ENCODE measurements around the gene SLC7A7. TPM values are rescaled to one million over a fixed set of nuclear protein-coding genes. Genes with fewer than 3 reads are reported as not detected.
"Not testable (repeated sequence)": the region's sequence is repeated elsewhere in the genome, so short reads cannot be mapped to it uniquely, and the experiment has no call there.

SLC7A7 gene
- total RNA-seq, 1 experiment from 2014 or later: 0.13 TPM

DNA sequence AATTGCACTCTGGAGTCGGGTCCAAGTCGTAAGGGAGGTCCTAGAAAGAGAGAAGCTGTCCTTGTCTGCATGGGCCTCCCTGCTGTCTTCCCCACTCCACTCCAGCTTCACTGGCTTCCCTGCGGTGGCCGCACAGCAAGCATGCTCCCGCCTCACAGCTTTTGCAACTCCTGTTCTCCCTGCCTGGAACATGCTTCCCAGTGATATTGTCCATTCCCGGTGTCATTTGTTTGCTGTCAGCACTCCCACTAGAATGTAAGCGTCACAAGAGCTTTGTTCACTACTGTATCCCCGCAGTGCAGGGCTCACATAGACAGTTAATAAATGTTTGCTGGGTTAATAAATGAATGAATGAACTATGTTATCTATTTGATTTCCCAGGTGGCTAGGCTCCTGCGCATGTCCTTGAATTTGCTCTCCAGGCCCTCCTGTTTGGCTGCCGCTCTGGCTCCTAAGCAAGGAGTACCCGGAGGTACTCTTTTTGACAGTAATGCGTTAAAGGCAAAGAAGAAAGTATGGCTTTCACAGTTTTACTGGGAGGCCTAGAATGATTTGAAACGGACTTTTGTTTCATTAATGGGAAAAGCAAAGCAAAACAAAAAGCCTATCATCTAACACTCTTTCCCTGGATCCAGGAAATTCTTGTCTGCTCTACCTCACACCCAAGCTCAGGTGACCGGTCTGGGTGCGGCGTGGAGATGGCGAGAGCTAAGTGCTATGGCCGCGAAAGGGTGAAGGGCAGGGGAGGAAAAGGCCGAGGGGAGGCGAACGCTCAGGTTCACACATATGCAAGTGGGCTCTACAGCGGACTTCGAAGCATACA is 6.2 kb upstream of the SLC7A7 start:
- DNase-seq (ENCODE audit: low read depth in 1 of 2, low spot score in 2 of 2): no peak
- Histone ChIP-seq H3K27me3 (replicated peaks) (no peaks in the 10 kb centered on the region), H3K4me3 (no peak overlapping the region), H3K9me3 (replicated peaks) (no peaks in the 10 kb centered on the region), H3K27ac (no peak overlapping the region), H3K36me3 (no peaks in the 10 kb centered on the region), H3K4me1 (replicated peaks) (peaks cover 40% of the 10 kb centered on the region)

DNA sequence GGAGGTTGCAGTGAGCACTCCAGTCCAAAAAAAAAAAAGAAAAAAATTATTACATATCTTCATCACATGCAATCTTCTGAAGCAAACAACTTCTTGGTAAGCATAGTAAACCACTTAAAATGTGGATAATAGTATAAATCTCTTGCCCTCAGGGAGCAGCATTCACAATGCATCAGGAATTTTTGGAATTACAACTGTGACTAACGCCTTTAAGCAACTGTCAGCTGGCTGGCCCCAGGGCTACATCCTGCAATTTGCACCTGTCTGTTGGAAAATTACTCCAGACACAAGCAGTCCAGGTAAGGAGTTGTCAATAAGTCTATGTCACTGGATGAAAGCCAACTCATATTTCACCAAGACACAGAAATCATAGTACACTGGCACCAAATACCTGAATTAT is 5.5 kb upstream of the SLC7A7 start:
- DNase-seq (ENCODE audit: low read depth in 1 of 2, low spot score in 2 of 2): no peak
- peaks cover 40% of the 10 kb centered on the region for H3K4me1 ChIP-seq (replicated peaks)
- H3K27me3 ChIP-seq (replicated peaks): no peaks in the 10 kb centered on the region
- no peak overlapping the region for H3K27ac ChIP-seq
- H3K9me3 ChIP-seq (replicated peaks): no peaks in the 10 kb centered on the region
- H3K4me3 ChIP-seq: no peak overlapping the region
- no peaks in the 10 kb centered on the region for H3K36me3 ChIP-seq

DNA sequence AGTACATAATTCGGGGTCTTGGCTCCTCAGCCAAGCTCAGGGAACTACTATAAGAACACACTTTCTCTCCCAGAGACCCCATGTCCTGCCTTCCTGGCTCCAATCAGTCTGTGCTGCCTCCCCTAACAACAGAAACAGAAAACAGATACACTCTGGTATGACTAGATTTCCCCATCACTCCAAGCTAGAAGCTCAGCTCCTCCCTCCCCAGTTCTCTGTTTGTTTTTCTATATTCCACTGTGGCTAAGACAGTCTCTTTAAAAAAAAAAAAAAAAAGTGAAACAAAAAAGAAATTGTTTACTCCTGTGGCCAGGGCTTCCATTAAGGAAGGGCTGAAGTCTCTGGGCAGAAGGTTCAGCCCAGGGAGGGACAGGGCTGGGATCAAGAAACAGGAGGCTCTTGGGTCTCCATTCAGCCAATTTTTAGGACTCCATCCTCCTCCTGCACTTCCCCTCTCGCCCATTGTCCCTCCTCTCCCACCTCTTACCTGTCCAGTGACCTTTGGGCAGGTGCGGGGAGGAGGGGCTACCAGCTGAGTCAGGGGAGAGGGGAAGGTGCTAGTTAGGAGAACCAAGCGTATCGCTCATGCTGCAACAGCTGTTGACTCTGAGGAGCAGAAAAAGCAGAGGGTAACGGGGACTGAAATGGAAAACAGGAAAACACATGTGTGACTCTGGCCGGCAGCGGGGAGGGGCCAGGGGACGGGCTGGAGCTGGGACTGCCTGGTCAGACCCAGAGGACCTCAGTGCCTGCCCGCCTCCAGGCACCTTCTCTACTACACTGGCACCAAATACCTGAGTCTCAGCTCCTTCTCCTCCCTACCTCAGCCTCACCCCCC is 4.1 kb upstream of the SLC7A7 start:
- no peaks in the 10 kb centered on the region for H3K36me3 ChIP-seq
- peak overlapping the region; percentile 21 for H3K4me3 ChIP-seq
- no peaks in the 10 kb centered on the region for H3K9me3 ChIP-seq (replicated peaks)
- no peaks in the 10 kb centered on the region for H3K27me3 ChIP-seq (replicated peaks)
- DNase-seq (ENCODE audit: low read depth in 1 of 2, low spot score in 2 of 2): peak in 1 of 2 experiments; percentile 63
- H3K27ac ChIP-seq: peak overlapping the region; percentile 24; the same call in 1 of the 2 replicates
- H3K4me1 ChIP-seq (replicated peaks): peaks cover 32% of the 10 kb centered on the region

DNA sequence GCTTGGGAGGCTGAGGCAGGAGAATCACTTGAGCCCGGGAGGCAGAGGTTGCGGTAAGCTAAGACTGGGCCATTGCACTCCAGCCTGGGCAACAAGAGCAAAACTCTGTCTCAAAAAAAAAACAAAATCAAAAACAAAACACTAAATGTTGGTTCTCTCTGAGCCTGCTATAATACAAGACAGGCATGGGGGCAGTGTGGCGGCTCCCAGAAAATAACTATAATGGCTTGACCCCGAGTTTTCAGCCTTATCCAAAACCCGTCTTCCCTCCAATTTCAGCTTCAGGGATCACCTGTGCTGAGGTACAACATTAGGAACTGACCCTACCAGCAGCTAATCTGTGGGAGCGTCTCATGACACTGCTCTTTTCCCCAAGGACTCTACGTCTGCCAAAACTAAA is 862 bp downstream of the SLC7A7 start:
- Histone ChIP-seq H3K4me3 (no peak overlapping the region), H3K4me1 (replicated peaks) (peaks cover 14% of the 10 kb centered on the region), H3K9me3 (replicated peaks) (no peaks in the 10 kb centered on the region), H3K36me3 (no peaks in the 10 kb centered on the region), H3K27ac (no peak overlapping the region), H3K27me3 (replicated peaks) (no peaks in the 10 kb centered on the region)
- DNase-seq (ENCODE audit: low read depth in 1 of 2, low spot score in 2 of 2): no peak

DNA sequence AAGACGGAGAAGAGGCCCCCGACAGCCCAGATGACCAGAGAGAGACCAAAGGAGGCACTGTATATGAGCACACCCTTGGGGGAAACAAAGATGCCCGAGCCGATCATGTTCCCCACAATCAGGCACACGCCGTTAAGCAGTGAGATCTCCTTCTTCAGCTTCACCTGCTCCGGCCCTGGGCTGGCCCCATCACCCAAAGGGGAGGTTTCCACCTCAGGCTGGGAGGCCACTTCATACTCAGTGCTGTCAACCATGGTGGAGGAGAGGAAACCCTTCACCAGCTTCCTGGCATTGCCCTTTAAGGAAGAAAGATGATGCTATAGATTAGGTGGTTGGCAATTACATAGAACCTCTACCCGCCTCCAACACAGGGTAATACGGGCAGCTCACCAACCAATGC is 2.1 kb downstream of the SLC7A7 start:
- no peak overlapping the region for H3K4me3 ChIP-seq
- H3K36me3 ChIP-seq: no peaks in the 10 kb centered on the region
- DNase-seq (ENCODE audit: low read depth in 1 of 2, low spot score in 2 of 2): no peak
- no peak overlapping the region for H3K27ac ChIP-seq
- H3K9me3 ChIP-seq (replicated peaks): no peaks in the 10 kb centered on the region
- peaks cover 6% of the 10 kb centered on the region; the same call in 1 of the 2 replicates for H3K4me1 ChIP-seq (replicated peaks)
- H3K27me3 ChIP-seq (replicated peaks): no peaks in the 10 kb centered on the region

DNA sequence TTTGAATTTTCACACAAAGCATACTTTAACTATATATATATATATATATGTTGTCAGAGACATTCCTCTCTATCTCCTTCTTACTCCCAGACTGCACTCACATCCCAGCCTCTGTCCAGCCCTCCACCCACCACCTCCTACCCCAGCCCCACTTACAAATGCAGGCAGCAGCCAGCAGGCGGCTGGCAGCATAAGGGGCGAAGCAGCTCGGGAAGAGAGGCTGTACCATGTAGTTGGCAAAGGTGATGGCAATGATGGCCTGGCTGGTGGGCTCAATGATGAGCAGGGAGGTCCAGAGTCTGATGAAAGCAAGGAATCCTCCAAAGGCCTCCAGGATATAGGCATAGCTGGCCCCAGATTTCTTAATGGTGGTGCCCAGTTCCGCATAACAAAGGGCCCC is 2.5 kb downstream of the SLC7A7 start:
- Histone ChIP-seq H3K27me3 (replicated peaks) (no peaks in the 10 kb centered on the region), H3K36me3 (no peaks in the 10 kb centered on the region), H3K27ac (no peak overlapping the region), H3K4me3 (no peak overlapping the region), H3K4me1 (replicated peaks) (peaks cover 4% of the 10 kb centered on the region; the same call in 1 of the 2 replicates), H3K9me3 (replicated peaks) (no peaks in the 10 kb centered on the region)
- no peak for DNase-seq (ENCODE audit: low read depth in 1 of 2, low spot score in 2 of 2)

DNA sequence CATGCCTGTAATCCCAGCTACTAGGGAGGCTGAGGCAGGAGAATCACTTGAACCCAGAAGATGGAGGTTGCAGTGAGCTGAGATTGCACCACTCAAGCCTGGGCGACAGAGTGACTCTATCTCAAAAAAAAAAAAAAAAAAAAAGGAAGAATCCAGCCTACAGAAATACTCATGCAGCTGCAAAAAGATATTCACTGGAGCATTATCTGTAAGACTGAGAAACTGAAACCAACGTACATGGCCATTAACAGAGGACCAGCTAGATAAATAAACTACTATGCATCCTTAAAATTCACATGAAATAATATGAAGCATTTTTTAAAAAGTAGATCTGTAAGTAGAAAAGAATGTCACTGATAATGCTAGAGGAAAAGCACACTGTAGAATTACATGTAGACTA is 3.5 kb downstream of the SLC7A7 start:
- no peaks in the 10 kb centered on the region for H3K9me3 ChIP-seq (replicated peaks)
- no peak overlapping the region for H3K4me3 ChIP-seq
- DNase-seq (ENCODE audit: low read depth in 1 of 2, low spot score in 2 of 2): no peak
- H3K27me3 ChIP-seq (replicated peaks): no peaks in the 10 kb centered on the region
- no peaks in the 10 kb centered on the region for H3K36me3 ChIP-seq
- no peak overlapping the region for H3K27ac ChIP-seq
- H3K4me1 ChIP-seq (replicated peaks): no peaks in the 10 kb centered on the region

DNA sequence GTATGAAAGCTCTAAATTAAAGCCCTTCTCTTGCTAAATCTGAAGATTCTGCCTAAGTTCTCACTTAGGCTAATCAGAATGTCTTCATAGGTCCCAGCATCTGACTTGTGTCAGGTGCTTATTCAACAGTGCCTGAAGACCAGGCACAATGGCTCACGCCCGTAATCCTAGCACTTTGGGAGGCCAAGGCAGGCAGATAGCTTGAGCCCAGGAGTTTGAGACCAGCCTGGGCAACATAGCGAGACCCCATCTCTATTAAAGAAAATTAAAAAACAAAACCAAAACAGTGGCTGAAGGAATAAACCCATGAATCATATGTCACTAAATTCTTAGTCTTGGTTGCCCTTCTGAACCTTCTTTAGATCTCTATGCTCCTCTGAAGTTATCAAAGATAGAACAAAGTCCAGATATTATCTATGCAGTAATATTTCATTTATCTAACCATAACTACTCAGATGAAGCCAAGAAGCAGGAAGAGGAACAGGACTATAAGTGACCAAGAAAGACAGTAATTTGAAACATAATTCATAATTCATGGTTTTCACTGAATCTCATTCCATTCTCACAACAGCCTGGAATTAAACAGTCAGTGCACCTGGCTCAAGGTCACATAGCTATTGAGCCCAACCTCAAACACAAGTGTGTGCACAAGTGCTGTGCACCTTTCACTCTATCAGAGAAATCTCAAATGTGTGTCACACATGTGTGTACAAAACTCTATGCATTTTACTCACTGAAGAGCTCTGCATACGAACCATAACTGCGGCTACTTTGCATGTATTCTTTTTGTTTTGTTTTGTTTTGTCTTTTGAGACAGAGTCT is 6.6 kb downstream of the SLC7A7 start:
- Histone ChIP-seq H3K36me3 (no peaks in the 10 kb centered on the region), H3K27ac (no peak overlapping the region), H3K4me3 (no peak overlapping the region), H3K4me1 (replicated peaks) (no peaks in the 10 kb centered on the region), H3K27me3 (replicated peaks) (no peaks in the 10 kb centered on the region), H3K9me3 (replicated peaks) (no peaks in the 10 kb centered on the region)
- DNase-seq (ENCODE audit: low read depth in 1 of 2, low spot score in 2 of 2): no peak

DNA sequence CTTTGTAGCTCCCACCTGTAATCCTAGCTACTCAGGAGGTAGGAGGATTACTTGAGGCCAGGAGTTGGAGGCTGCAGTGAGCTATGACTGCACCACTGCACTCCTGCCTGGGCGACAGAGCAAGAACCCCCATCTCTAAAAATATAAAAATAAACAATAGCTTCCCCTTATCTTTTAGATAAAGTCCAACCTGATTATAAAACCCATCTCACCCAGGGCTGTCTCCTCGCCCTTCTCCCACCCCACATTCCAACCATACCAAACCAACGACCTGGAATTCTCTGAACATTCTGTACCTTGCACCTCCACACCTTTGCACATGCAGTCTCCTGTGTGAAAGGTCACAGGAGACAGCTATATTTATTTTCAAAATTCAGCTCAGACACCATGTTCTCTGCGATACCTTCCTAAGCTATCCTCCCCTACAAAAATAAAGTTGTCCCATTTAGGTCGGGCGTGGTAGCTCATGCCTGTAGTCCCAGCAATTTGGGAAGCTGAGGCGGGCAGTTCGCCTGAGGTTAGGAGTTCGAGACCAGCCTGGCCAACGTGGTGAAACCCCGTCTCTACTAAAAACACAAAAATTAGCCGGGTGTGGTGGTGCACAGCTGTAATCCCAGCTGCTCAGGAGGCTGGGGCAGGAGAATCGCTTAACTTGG is 7.7 kb downstream of the SLC7A7 start:
- Histone ChIP-seq H3K9me3 (replicated peaks) (no peaks in the 10 kb centered on the region), H3K36me3 (no peaks in the 10 kb centered on the region), H3K4me3 (no peak overlapping the region), H3K27ac (no peak overlapping the region), H3K27me3 (replicated peaks) (no peaks in the 10 kb centered on the region), H3K4me1 (replicated peaks) (no peaks in the 10 kb centered on the region)
- DNase-seq (ENCODE audit: low read depth in 1 of 2, low spot score in 2 of 2): no peak

DNA sequence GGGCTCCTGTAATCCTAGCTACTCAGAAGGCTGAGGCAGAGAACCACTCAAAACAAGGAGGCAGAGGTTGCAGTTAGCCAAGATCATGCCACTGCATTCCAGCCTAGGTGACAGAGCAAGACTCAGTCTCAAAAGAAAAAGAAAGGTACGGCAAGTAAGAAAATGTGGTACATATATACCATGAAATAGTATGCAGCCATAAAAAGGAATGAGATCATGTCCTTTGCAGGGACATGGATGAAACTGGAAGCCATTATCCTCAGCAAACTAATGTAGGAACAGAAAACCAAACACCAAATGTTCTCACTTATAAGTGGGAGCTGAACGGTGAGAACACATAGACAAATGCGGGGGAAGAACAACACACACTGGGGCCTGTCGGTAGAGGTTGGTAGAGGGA is 10.0 kb downstream of the SLC7A7 start:
- not testable (repeated sequence) for H3K4me1 ChIP-seq (replicated peaks); H3K4me3 ChIP-seq; DNase-seq (ENCODE audit: low read depth in 1 of 2, low spot score in 2 of 2); H3K27me3 ChIP-seq (replicated peaks); H3K27ac ChIP-seq; H3K36me3 ChIP-seq; H3K9me3 ChIP-seq (replicated peaks)

DNA sequence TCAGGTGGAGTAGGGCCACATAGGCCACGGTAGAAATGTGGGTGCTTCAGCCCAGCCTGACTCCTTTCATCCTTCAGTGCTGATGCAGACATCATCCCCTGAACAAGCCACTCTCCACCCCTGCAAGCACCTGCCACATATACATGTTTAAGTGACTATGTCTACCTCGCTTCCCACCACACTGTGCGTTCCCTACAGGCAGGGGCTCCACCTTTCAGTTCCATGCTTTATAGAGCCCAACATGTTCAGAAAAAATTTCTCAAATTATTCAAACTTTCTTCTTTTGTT is 11.6 kb downstream of the SLC7A7 start:
- no peak overlapping the region for H3K4me3 ChIP-seq

DNA sequence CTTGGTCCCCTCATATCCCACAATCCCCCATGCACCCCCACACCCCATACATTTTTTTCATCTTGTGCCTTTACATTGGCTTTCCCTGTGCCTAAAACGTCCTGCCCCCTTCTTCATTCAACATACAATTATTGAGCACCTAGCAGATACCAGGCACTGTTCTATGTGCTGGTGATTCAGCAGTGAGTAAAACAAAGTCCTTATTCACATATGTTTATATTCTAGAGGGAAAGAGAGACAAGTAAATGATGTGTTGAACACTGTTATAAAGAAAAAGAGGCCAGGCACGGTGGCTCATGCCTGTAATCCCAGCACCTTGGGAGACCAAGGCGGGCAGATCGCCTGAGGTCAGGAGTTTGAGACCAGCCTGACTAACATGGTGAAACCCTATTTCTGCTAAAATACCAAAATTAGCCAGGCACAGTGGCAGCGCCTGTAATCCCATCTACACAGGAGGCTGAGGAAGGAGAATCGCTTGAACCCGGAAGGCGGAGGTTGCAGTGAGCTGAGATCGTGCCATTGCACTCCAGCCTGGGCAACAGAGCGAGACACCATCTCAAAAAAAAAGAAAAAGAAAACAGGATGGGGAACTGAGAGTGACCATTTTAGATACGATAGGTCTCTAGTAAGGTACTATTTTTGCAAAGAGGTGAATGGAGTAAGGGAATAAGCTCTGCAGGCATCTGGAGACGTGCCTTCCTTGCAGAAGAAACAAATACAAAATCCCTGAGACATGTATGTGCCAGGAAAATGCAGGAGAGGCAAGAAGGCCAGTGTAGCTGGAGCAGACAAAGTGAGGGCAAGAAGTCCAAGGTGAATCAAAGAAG is 12.2 kb downstream of the SLC7A7 start:
- Histone ChIP-seq H3K36me3 (no peaks in the 10 kb centered on the region), H3K27ac (no peak overlapping the region), H3K27me3 (replicated peaks) (no peaks in the 10 kb centered on the region), H3K9me3 (replicated peaks) (no peaks in the 10 kb centered on the region), H3K4me1 (replicated peaks) (no peaks in the 10 kb centered on the region), H3K4me3 (no peak overlapping the region)
- no peak for DNase-seq (ENCODE audit: low read depth in 1 of 2, low spot score in 2 of 2)

More for the DNA sequence above, 11.6 kb downstream of the SLC7A7 start:
- Histone ChIP-seq H3K36me3 (no peaks in the 10 kb centered on the region), H3K9me3 (replicated peaks) (no peaks in the 10 kb centered on the region), H3K4me1 (replicated peaks) (no peaks in the 10 kb centered on the region), H3K27ac (no peak overlapping the region), H3K27me3 (replicated peaks) (no peaks in the 10 kb centered on the region)
- DNase-seq (ENCODE audit: low read depth in 1 of 2, low spot score in 2 of 2): no peak

DNA sequence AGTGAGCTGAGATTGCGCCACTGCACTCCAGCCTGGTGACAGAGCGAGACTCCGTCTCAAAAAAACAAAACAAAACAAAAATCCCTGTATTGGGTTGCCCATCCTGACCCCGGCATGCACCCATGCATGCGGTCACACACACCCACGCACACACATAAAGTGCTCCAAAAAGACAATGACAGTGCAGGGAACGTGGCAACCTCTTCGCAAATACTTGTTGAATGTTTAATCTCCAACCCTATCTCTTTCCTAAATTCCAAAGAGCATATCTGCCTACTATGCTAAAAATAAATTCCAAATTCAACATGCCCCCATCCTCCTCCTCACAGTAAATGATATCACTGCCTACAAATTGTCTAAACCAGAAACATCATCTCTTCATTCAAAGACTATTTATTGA is 13.5 kb downstream of the SLC7A7 start:
- no peak for DNase-seq (ENCODE audit: low read depth in 1 of 2, low spot score in 2 of 2)
- H3K4me1 ChIP-seq (replicated peaks): no peaks in the 10 kb centered on the region
- no peaks in the 10 kb centered on the region for H3K9me3 ChIP-seq (replicated peaks)
- H3K36me3 ChIP-seq: no peaks in the 10 kb centered on the region
- no peak overlapping the region for H3K4me3 ChIP-seq
- H3K27ac ChIP-seq: no peak overlapping the region
- H3K27me3 ChIP-seq (replicated peaks): no peaks in the 10 kb centered on the region

Data from SJSA1 (cell line).